Smooth muscle cell (in vitro differentiated cells): Measurements from ENCODE around the gene CELA2B. TPM values are rescaled to one million over a fixed set of nuclear protein-coding genes. Genes with fewer than 3 reads are reported as not detected.

Experiments used
- DNase-seq: peaks from one replicate; lab custom pipeline; 2025; ENCODE audit not compliant: unreplicated experiment; lab: John Stamatoyannopoulos, UW
- H2AFZ ChIP-seq: fragments of 200-600 bp; sonication (generic); 2 replicates; pipeline ENCODE4 v1.6.0; 2016; ENCODE audit warnings: antibody characterized with exemption, low read depth, mild to moderate bottlenecking
- H3F3A ChIP-seq: fragments of 200-600 bp; sonication (generic); 2 replicates; pipeline ENCODE4 v1.6.0; 2017; ENCODE audit warnings: antibody characterized with exemption, low read depth
- H3K27ac ChIP-seq: fragments of 200-600 bp; sonication (generic); 2 replicates; pipeline ENCODE4 v1.5.1; 2016; ENCODE audit warnings: low read depth, mild to moderate bottlenecking
- H3K27me3 ChIP-seq: fragments of 200-600 bp; sonication (generic); 2 replicates; pipeline ENCODE4 v1.6.1; 2016; ENCODE audit warnings: low read depth, mild to moderate bottlenecking
- H3K36me3 ChIP-seq: fragments of 200-600 bp; sonication (generic); 2 replicates; pipeline ENCODE4 v1.5.1; 2016; ENCODE audit warnings: low read depth
- H3K4me1 ChIP-seq: fragments of 200-600 bp; sonication (generic); 2 replicates; pipeline ENCODE4 v1.5.1; 2016; ENCODE audit warnings: low read depth
- H3K4me2 ChIP-seq: fragments of 200-600 bp; sonication (generic); 2 replicates; pipeline ENCODE4 v1.6.0; 2016; ENCODE audit warnings: mild to moderate bottlenecking
- H3K4me3 ChIP-seq: fragments of 200-600 bp; sonication (generic); 2 replicates; pipeline ENCODE4 v1.5.1; 2016; ENCODE audit warnings: mild to moderate bottlenecking
- H3K79me2 ChIP-seq: fragments of 200-600 bp; sonication (generic); 2 replicates; pipeline ENCODE4 v1.6.0; 2016; ENCODE audit warnings: low read depth, mild to moderate bottlenecking
- H3K9ac ChIP-seq: fragments of 200-600 bp; sonication (generic); 2 replicates; pipeline ENCODE4 v1.6.0; 2016; ENCODE audit warnings: low read depth
- H3K9me3 ChIP-seq: fragments of 200-600 bp; sonication (generic); replicated peaks from 2 replicates; pipeline ENCODE4 v1.5.1; 2016; ENCODE audit warnings: low read depth
- H4K20me1 ChIP-seq: fragments of 200-600 bp; sonication (generic); 2 replicates; pipeline ENCODE4 v1.6.0; 2016; ENCODE audit warnings: low read depth
- WGBS: methylation state at CpG from one replicate; pipeline ENCODE4 v1.1.7; 2016; ENCODE audit warnings: low lambda C conversion rate; 5-methylcytosine and 5-hydroxymethylcytosine counted together
- polyA plus RNA-seq: library from polyadenylated mRNA; unstranded; fragments of >200 nt; fragmentation: Nextera tagmentation; extraction: Ambion mirVana; gene quantifications from 2 replicates; pipeline ENCODE4 v1.2.1, GENCODE V29; 2016
- total RNA-seq: library from RNA; depleted of rRNA; stranded (reverse); fragments of >200 nt; gene quantifications from 2 replicates; pipeline ENCODE4 v1.2.3, GENCODE V29; 2014
- TF ChIP-seq, protein P1 (sequence below): fragments of 200-600 bp; sonication (generic); IDR thresholded peaks from 2 replicates; pipeline ENCODE4 v1.5.1; 2017; ENCODE audit warnings: borderline replicate concordance, mild to moderate bottlenecking, antibody characterized with exemption; ENCODE audit not compliant: insufficient read depth, poor library complexity, severe bottlenecking

CELA2B gene
- total and polyA plus RNA-seq, 2 experiments from 2014 or later: not detected

DNA sequence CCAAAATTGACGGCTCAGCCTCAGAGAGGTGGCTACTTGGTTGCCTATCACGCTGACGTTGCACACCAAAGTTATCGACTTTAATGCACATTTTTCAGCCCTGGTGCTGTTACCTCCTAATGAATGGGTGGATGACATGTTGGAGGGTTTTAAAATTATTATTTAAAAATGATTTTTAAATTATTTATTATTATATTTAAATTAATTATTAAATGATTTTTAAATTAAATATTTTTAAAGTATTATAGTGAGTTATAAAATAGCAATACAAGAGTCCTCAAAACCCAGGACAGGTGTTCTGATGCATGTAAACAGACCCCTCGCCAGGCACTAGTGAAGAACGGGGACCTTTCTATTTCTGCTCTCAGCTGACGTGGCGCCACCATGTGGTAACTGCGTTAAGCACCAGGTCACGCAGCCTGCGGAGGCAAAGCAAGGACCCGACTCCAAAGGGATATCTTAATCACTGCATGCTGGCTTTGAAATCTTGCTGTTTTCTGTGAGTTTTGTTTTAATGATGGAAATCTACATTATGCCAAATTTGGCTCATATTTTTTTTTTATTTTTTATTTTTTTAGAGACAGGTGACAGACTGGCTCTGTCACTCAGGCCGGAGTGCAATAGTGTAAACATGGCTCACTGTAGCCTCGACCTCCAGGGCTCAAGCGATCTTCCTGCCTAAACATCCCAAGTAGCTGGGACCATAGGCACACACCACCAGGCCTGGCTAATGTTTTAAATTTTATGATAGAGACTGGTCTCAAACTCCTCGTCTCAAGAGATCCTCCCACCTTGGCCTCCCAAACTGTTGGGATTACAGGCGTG lies 25.5 kb downstream of the CELA2B start:
- Histone ChIP-seq H3K9ac (no peak overlapping the region), H3K9me3 (no peaks in the 10 kb centered on the region), H2AFZ (no peak overlapping the region), H4K20me1 (no peaks in the 10 kb centered on the region), H3K79me2 (no peaks in the 10 kb centered on the region), H3K4me1 (no peaks in the 10 kb centered on the region), H3K27me3 (no peaks in the 10 kb centered on the region), H3K36me3 (no peaks in the 10 kb centered on the region), H3K27ac (no peak overlapping the region), H3F3A (no peaks in the 10 kb centered on the region), H3K4me3 (no peak overlapping the region), H3K4me2 (no peak overlapping the region)
- TF ChIP-seq, protein P1, sequence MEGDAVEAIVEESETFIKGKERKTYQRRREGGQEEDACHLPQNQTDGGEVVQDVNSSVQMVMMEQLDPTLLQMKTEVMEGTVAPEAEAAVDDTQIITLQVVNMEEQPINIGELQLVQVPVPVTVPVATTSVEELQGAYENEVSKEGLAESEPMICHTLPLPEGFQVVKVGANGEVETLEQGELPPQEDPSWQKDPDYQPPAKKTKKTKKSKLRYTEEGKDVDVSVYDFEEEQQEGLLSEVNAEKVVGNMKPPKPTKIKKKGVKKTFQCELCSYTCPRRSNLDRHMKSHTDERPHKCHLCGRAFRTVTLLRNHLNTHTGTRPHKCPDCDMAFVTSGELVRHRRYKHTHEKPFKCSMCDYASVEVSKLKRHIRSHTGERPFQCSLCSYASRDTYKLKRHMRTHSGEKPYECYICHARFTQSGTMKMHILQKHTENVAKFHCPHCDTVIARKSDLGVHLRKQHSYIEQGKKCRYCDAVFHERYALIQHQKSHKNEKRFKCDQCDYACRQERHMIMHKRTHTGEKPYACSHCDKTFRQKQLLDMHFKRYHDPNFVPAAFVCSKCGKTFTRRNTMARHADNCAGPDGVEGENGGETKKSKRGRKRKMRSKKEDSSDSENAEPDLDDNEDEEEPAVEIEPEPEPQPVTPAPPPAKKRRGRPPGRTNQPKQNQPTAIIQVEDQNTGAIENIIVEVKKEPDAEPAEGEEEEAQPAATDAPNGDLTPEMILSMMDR: peak; percentile 87
- WGBS: 60% methylated on average over 17 of the region's 17 CpGs
- peak; percentile 2 for DNase-seq

DNA sequence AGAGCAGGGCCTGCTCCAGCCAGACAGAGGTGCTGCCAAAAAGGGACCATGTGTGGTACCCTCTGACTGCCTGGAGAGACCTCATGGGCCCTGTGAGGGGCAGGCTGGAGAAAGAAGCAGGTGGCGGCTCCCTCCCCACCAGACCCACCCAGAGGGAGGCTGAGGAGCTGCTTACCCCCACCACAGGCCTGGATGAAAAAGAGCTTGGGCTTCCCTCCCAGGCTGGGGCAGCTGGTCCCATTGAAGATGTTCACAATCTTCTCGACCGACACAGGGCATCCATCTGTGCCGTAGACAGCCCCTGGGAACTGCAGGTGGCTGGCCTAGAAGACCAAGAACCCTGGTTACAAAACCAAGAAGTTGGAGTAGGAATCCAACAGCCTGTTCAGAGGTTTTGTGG lies 28.5 kb downstream of the CELA2B start:
- Histone ChIP-seq H3K79me2 (no peaks in the 10 kb centered on the region), H3K27ac (no peak overlapping the region), H3K9ac (no peak overlapping the region), H4K20me1 (no peaks in the 10 kb centered on the region), H3K4me3 (no peak overlapping the region), H3K27me3 (no peaks in the 10 kb centered on the region), H2AFZ (no peak overlapping the region), H3K36me3 (no peaks in the 10 kb centered on the region), H3K4me1 (no peaks in the 10 kb centered on the region), H3K9me3 (no peaks in the 10 kb centered on the region), H3F3A (no peaks in the 10 kb centered on the region), H3K4me2 (no peak overlapping the region)
- no peak for DNase-seq
- WGBS: 98% methylated on average over 4 of the region's 4 CpGs
- TF ChIP-seq, protein P1: no peak

DNA sequence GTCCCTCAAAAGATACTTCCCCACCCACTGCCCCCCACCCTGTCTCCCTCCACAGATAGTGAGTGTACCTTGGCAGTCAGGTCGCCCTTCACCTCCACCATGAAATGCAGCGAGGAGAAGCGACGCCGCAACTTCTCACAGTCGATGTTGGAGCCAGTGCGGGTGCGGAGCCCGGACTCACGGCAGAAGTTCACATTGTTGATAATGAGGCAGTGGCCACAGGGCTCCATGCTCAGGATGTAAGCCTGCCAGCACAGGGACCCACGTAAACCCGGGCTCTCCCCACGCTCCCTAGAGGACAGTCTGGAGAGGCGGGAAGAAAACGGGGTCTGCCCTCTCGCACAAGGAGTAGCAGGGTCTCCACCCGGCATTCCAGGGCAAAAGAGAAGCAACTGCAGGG lies 30.9 kb downstream of the CELA2B start:
- WGBS: 96% methylated on average over 17 of the region's 17 CpGs
- no peak overlapping the region for H3K9ac ChIP-seq
- no peaks in the 10 kb centered on the region for H3F3A ChIP-seq
- no peaks in the 10 kb centered on the region for H4K20me1 ChIP-seq
- H3K27ac ChIP-seq: no peak overlapping the region
- H3K9me3 ChIP-seq: no peaks in the 10 kb centered on the region
- TF ChIP-seq, protein P1: no peak
- H3K27me3 ChIP-seq: no peaks in the 10 kb centered on the region
- no peaks in the 10 kb centered on the region for H3K4me1 ChIP-seq
- no peak overlapping the region for H2AFZ ChIP-seq
- H3K4me2 ChIP-seq: no peak overlapping the region
- DNase-seq: no peak
- H3K36me3 ChIP-seq: no peaks in the 10 kb centered on the region
- no peaks in the 10 kb centered on the region for H3K79me2 ChIP-seq
- no peak overlapping the region for H3K4me3 ChIP-seq

DNA sequence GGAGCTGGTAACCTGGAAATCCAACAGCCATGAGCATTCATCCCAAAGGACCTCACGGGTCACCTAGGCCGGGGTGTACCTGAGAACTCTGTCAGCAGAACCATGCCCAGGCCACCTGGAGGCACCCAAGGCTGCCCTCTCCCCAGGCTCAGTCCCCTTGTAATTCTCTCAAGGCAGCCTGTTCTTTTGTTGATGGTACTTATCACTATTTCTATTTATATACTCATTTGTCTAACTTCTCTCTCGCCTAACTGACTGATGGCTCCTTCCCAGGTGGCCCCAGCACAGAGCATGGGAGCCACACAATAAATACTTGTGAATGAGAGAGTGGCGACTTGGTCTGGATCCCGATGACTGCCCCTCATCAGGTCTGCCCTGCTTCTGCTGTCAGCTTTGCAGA lies 31.4 kb downstream of the CELA2B start:
- no peak overlapping the region for H3K4me2 ChIP-seq
- no peak overlapping the region for H3K4me3 ChIP-seq
- H3K27me3 ChIP-seq: no peaks in the 10 kb centered on the region
- H3K36me3 ChIP-seq: no peaks in the 10 kb centered on the region
- H3K4me1 ChIP-seq: no peaks in the 10 kb centered on the region
- H3K27ac ChIP-seq: no peak overlapping the region
- no peaks in the 10 kb centered on the region for H3K79me2 ChIP-seq
- 84% methylated on average over 5 of the region's 5 CpGs for WGBS
- H4K20me1 ChIP-seq: no peaks in the 10 kb centered on the region
- no peaks in the 10 kb centered on the region for H3F3A ChIP-seq
- no peak for DNase-seq
- H3K9ac ChIP-seq: no peak overlapping the region
- H3K9me3 ChIP-seq: no peaks in the 10 kb centered on the region
- H2AFZ ChIP-seq: no peak overlapping the region
- TF ChIP-seq, protein P1: no peak
